DMS 273 (cell line): ENCODE data around the gene LRRIQ4.
A peak's percentile ranks its signal among the peaks of the same experiment; 100 is the strongest.

ENCODE experiments used
- DNase-seq: peaks from one replicate; lab custom pipeline; 2025; ENCODE audit not compliant: unreplicated experiment; lab: John Stamatoyannopoulos, UW

The LRRIQ4 gene

DNA sequence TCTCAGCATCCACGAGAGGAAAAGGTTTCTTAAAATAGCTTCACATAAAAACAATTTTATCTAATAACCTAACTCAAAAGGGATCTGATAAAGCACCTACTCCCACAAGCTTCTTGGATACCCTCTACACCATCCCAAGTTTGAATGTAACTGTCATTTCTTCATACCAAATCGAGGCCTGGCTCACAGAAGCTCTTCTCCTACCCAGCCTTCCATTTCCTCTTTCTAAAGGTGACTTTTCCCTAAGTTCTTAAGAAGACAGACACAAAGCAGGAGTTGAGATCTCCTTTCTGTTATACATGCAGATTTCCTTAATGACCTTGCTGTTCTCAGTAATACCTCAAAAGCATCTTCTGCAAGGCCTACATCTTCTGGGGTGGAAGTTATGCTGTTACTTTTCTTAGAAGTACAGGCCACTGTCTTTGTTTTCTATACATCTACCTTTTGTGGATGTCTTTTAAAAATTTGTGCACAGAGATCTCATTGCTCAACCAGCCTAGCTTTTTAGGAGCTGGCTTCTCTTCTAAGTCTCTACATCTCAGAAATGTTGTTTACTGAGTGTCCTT lies 3.4 kb upstream of the LRRIQ4 start:
- no peak for DNase-seq

DNA sequence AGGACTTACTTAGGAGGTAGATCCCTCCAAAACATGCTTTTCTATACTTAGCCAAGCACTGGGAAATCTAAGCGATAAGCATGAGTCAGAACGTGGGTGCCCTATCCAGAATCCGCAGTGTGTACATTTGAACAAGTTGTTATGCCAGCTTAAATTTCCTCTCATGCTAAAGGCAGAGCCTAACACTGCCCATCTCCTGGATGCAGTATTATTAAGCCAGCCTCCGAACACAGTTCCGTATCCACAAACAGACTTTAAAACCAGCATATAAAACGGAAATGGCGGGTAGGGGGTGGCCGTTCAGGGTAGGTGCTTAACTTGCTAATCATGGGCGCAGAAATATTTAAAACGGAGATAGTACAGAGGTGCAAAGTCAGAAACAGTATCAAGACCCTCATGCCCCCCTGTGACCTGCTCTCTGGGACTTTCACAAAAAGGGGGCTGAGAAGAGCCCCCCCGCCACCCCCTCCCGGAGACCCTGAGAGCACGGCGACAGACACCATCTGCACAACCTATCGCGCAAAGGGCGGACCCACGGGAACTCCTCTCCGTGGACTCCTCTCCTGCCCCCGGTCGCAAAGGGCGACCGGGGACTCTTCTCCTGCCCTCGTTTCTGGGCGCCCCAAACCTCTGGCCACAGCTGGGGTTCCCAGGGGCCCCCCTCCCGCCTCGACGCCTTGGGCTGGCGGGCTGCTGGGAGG lies 889 bp upstream of the LRRIQ4 start:
- DNase-seq = peak; percentile 80

DNA sequence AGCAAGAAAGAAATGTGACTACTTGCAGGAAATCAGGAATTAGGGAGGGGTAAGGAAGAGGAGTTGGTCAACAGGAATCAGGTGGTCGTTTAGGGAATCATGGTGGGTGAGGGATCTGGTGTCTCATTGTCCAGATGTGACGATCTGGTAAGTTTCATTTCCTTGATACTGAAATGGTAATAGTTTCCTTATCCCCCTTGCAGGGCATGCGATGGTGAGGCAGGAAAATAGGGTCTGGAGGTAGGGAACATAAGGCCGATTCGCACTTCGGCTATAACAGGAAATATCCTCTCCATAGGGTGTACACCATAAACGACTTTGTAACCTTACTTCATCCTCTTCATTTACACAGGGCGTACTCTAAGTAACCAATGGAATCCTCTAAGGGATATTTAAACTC lies 608 bp downstream of the LRRIQ4 start:
- DNase-seq = no peak

DNA sequence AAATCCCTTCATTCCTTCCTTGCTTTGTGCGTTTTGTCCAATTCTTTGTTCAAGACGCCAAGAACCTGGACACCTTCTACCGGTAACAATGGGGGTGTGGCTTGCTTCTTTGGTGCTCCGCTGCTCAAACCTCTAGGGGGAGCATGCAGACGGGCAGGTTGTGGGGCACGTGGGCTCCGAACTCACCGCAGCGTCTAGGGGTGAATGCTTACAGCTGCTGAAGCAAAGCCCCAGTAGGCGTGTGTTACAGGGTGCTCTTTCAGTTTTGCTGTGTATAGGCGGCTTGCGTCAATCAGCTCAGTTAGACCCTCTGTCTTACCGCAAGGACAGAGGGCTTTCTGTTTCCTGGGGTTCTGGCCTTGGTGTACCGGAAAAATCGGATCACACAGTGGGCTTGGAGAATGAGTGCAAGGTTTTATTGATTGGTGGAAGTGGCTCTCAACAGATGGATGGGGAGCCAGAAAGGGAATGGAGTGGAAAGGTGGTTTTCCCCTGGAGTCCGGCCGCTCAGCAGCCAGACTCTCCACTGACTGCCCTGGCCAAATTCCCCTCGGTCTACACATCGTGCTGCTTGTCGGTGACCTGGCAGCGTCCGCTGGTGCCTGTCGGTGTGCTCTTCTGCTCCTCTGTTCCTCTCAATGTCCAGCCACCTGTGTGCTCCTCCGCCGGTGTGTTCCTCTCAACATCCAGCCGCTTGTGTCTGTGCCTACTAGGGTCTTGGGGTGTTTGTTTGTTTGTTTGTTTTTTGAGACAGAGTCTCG lies 1.3 kb downstream of the LRRIQ4 start:
- peak; percentile 22 for DNase-seq

DNA sequence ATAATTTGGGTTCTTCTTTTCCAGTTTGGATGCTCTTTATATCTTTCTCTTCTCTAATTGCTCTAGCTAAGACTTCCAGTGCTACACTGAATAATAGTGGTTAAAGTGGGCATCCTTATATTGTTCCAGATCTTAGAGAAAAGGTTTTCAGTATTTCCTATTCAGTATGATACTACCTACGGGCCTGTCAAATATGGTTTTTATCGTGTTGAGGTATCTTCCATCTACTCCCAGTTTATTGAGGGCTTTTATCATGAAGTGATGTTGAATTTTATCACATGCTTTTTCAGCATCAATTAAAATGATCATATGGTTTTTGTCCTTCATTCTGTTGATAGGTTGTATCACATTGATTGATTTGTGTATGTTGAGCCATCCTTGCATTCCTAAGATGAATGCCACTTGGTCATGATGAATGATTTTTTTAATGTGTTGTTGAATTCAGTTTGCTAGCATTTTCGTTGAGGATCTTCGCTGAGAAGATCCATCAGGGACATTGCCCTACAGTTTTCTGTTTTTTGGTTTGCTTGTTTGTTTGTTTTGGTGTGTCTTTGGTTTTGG lies 3.0 kb downstream of the LRRIQ4 start:
- DNase-seq = no peak

DNA sequence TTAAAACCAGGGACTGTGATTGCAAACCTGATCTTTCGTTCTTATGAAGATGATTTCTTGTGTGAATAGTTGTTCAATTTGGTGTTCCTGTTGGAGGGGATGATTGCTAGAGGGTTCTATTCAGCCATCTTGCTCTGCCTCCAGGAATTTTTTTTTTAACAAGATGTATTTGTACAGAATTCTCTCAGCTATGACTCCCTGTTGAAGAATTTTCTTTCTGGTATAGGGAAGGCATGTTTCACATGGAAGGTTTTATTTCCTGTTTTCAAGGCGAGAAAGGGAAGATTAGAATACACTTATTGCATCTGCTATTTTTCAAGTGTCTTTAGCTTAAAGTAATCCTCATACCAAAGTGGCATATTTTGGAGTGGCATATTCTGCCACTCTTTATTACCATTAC lies 5.6 kb downstream of the LRRIQ4 start:
- no peak for DNase-seq

DNA sequence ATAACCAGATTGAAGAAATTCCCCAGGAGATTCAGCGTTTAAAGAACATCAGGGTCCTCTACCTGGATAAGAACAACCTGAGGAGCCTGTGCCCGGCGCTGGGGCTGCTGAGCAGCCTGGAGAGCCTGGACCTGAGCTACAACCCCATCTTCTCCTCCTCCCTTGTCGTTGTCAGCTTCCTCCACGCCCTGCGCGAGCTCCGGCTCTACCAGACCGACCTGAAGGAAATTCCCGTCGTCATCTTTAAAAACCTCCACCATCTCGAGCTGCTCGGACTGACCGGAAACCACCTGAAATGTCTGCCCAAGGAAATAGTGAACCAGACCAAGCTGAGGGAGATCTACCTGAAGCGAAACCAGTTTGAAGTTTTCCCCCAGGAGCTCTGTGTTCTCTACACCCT lies 9.4 kb downstream of the LRRIQ4 start:
- DNase-seq = no peak

DNA sequence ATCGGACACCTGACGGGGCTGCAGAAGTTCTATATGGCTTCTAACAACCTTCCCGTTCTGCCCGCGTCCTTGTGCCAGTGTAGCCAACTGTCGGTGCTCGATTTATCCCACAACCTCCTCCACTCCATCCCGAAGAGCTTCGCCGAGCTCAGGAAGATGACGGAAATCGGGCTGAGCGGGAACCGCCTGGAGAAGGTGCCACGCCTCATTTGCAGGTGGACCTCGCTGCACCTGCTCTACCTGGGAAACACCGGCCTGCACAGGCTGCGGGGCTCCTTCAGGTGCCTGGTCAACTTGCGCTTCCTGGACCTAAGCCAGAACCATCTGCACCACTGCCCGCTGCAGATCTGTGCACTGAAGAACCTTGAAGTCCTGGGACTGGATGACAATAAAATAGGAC lies 9.9 kb downstream of the LRRIQ4 start:
- DNase-seq = no peak

DNA sequence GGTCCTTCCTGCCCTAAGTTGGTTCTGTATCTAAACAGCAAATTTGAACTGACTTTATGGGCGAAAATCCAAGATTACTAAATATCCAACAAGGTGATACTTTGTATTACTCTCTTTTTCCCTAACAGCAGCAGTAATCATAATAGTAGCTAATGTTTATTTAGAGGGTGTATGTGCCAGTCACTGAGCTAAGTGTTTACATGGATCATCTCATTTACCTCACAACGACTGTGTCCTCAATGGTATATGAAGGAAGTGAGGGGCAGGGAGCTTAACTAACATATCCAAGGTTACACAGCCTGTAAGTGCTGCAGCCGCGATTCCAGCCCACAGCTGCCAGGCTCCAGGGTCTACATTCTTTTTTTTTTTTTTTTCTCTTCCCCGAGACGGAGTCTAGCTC lies 10.3 kb downstream of the LRRIQ4 start:
- no peak for DNase-seq

DNA sequence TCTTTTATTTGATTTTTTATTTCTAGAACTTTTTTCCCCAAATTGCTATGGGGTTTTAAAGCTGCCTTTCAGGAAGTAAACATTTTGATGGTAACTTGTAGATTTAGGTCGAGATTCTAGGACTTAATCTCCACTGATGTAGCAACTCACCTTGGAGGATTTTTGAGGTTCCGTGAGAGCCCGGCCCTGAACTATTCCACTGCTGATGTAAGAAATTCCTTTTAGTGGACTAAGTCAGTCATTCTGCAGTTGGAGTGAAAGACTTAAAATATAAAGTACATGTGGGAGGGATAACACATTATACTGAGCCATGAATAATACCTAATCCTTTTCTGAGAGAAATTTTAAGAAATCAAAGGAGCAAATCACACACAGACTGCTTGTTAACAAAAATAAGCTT lies 12.6 kb downstream of the LRRIQ4 start:
- no peak for DNase-seq

DNA sequence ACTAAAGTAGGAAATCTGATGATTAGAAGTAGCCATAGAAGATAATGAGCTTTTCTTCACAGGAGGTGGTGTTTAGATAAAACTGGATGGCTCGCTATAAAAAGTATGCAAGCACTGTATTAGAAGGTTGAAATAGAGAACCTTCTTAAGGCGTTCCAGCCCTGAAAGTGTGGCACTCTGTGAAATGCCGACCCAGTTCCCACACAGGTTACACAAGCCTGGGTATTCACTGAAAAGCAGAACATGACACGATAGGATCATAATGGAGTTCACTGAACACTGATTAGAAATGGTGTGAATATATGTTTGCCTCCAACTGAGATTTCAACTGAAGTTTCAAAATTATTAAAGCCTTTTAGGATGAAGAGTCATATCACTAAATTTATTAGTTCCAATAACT lies 15.0 kb downstream of the LRRIQ4 start:
- DNase-seq = no peak

DNA sequence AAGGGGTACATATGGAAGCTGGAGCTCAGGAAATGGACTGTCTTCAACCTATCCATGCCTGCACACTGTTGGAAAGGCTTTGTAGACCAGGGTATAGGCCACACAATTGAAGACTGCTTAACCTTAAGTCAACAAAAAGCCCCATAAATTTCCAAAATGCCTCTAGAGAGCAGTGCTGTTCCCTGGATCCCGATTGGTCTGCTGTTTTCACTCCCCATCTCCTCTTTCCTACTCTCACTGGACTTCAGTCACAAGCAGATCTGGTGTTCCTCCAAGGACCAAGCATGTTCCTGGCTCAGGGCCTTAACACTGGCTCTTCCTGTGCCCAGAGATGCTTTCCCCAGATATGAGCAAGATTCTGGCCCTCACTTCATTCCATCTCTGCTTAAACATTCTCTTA lies 22.9 kb downstream of the LRRIQ4 start:
- DNase-seq = no peak

DNA sequence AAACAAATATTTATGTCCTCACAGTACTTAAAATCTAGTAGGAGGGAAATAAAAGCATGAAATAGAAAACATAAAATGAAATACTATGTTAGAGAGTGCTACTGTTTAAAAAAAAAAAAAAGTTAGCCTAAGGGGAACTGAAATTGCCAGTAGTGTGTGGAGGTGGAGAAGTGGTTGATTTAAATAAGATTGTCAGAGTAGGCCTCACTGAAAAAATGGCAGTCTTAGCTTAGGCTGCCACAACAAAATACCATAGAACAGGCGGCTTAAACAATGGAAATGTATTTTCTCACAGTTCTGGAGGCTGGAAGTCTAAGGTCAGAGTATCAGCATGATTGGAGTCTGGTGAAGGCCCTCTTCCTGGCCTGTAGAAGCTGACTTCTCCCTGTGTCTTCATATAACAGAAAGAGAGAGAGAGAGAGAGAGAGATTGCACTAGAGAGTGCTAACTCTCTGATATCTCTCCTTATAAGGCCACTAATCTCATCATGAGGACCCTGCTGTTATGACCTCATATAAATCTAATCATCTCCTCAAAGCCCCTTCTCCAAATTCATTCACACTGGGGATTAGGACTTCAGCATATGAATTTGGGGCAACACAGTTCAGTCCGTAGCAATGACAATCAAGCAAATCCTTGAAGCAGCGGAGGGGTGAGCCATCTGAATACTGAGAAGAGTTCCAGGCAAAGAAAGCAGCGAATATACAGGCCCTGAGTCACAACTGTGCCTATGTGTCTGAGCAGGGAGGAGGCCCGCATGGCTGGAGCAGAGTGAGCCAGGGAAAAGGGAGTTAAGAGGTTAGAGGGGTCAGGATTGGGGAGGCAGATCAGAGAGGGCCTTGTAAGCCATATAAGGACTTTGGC lies 23.6 kb downstream of the LRRIQ4 start:
- no peak for DNase-seq

DNA sequence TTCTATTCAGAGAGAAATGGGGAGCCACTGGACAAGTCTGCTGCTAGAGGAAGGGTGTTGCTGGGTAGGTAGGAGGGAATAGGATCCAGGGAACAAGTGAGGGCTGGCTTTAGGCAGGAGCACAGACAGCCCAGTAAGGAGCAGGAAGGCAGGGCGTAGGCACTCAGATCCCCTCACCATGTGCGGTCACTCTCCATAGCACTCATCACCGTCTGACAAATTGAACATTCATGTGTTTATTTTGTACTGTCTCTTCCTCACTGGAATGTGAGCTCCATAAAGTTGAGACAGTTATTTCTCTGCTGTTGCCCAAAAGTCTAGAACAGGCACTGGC lies 24.2 kb downstream of the LRRIQ4 start:
- DNase-seq = no peak

DNA sequence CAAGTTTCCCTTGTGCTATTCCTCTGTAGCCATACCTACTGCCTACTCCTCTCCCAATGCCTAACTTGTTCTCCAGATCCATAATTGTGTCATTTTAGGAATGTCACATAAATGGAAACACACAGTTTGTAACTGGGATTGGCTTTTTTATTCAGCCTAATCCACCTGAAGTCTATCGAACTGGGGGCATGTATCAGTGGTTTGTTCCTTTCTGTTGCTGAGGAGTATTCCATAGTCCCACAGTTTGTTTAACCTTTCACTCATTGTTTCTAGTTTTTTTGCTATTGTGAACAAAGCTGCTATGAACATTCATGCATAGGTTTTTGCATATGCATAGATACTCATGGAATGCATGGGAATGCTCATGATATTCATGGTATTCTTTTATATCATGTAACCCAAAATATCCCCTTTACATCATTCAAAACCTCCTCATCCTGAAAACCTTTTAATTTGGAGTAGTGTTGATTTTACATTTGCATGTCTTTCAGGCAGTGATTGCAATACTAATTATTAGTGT lies 25.9 kb downstream of the LRRIQ4 start:
- no peak for DNase-seq

DNA sequence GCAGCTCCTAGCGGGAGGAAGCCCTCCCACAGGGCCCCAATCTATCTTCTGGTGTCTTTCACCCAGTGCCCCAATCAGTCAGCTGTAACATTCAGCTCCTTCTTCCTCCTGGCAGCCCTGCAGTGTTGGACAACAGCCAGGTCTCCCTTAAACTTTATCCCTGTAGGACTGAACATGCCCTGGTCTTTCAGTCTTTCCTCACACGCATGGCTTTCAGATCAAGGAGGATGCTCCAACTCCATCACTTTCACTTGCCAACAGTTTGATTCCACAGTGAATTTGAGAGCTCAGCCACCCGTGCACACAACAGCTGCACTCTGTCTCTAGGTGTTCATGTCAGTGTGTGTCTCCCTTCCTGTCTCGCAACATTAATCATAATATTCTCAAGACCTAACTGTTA lies 28.5 kb downstream of the LRRIQ4 start:
- peak; percentile 45 for DNase-seq

DNA sequence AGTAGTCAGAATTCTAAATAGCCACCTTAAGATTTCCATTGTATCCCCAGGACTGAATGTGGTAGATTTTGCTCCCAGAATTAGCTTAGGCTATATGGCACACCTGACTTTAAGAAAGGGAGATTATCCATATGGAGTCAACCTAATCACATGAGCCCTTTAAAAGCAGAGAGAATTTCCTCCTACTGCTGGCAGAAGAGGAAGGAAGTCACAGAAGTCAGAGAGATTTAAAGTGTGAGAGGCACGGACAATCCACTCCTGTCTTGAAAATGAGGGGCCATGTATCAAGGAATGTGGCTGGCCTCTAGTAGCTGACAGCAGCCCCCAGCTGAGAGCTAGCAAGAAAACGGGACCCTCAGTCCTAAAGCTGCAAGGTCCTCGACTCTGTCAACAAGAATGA lies 30.3 kb downstream of the LRRIQ4 start:
- DNase-seq = no peak

DNA sequence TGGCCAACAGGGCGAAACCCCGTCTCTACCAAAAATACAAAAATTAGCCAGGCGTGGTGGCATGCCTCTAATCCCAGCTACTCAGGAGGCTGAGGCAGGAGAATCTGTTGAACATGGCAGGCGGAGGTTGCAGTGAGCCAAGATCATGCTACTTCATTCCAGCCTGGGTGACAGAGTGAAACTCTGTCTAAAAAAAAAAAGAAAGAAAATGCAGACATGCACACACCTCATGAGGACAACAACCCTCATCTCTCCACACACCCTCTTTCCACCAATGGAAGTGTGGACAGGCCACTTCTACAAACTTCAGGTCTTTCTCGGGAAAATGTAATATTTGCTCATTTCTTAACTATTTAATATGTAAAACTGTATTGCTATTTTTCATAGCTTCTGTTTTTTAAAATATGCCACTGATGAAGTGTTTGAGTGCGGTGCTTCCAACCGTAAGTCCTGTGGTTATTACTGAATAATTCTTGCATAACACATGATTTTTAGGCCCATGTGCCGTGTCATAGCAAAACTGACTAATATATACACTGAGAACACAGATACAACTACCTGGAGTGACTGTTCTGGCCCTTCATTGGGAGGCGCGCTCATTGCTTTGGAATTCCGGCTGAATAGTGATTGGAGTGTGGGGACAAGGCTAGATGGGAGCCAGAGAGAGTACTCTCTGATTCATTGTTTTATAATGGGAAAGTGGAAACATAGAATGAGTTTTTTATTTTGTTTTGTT lies 34.0 kb downstream of the LRRIQ4 start:
- no peak for DNase-seq

DNA sequence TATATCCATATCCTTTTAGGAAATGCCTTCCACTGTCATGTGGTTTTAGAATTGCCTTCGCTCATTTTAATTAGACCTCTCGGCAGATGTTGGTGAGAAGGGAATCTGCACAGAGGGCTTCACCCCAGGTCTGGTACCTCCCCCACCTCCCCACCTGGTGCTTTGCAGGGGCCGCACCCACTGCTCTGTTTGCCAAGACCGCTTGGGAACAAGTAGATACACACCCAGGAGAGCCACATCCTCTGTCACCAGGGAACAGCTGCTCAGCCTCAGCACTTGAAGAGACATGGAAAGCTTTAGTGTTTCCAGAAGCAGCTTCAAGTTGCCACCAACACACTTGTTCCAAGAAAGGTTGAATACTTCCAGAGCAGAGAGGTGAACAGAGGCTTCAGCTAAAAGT lies 35.2 kb downstream of the LRRIQ4 start:
- DNase-seq = peak; percentile 61

DNA sequence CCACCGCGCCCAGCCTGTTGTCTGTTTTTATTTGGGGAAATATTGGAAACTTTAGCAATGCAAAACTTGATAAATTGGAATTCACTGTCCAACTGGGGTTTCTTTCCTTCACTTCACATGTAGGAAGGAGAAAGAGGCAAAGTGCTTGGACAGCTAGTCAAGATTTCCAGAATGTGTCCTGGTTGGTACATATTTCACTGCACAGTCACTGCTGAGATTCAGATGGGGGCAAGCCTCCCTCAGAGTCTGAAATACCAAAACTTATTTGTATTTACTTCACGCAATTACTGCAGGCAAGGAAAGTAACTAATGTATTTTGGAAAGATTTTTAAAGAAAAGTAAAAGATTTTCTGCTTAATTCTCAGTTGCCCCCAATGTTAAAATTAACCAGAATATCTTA lies 36.1 kb downstream of the LRRIQ4 start:
- no peak for DNase-seq
